Spinal cord (tissue), 10 donors: ENCODE measurements around the gene PRPH2. TPM values are rescaled to one million over a fixed set of nuclear protein-coding genes. Genes with fewer than 3 reads are reported as not detected.
A peak's percentile ranks its signal among the peaks of the same experiment; 100 is the strongest.

Experiments
- DNase-seq, 6 donors: peaks; one replicate each; pipeline versions ENCODE4 v3.0.0 to v3.0.0-alpha.2; 2013 to 2015; ENCODE audit warnings: low spot score in 6 of 6, low read depth in 4 of 6
- H3K27ac ChIP-seq: one replicate; pipeline ENCODE4 v1.5.1; 2013; ENCODE audit warnings: low read depth, low read length, control low read depth
- H3K27me3 ChIP-seq: one replicate; pipeline ENCODE4 v1.6.1; 2013; ENCODE audit warnings: low read length; ENCODE audit not compliant: control insufficient read depth, insufficient read depth
- H3K36me3 ChIP-seq: one replicate; pipeline ENCODE4 v1.6.1; 2013; ENCODE audit warnings: low read length; ENCODE audit not compliant: control insufficient read depth, insufficient read depth
- H3K4me1 ChIP-seq: one replicate; pipeline ENCODE4 v1.6.1; 2013; ENCODE audit warnings: low read length; ENCODE audit not compliant: control insufficient read depth, insufficient read depth
- H3K4me3 ChIP-seq: one replicate; pipeline ENCODE4 v1.5.1; 2013; ENCODE audit warnings: low read depth, low read length, control low read depth
- H3K9me3 ChIP-seq: one replicate; pipeline ENCODE4 v1.6.1; 2013; ENCODE audit warnings: low read length; ENCODE audit not compliant: control insufficient read depth, insufficient read depth
- WGBS: methylation state at CpG from one replicate; pipeline ENCODE4 v1.1.5; 2013; ENCODE audit warnings: missing lambda C conversion rate; ENCODE audit not compliant: insufficient coverage; 5-methylcytosine and 5-hydroxymethylcytosine counted together
- long read RNA-seq, 4 donors: transcript quantifications; one replicate each; lab custom pipeline, GENCODE V29; 2026
- polyA plus RNA-seq, 2 donors: library from polyadenylated mRNA; unstranded; fragments of 120-200 nt; gene quantifications; one replicate each; pipeline ENCODE4 v1.2.1, GENCODE V29; 2013; ENCODE audit not compliant: insufficient read length in 2 of 2
- total RNA-seq, 2 donors: library from RNA; depleted of rRNA in 1 of 2; stranded (reverse); fragments of 120-200 nt in 1 of 2; fragments of >200 nt in 1 of 2; gene quantifications; one replicate each; pipeline versions ENCODE4 v1.2.3 to v1.2.4, GENCODE V29; 2013 to 2014
- donor health status: healthy.

The PRPH2 gene, protein sequence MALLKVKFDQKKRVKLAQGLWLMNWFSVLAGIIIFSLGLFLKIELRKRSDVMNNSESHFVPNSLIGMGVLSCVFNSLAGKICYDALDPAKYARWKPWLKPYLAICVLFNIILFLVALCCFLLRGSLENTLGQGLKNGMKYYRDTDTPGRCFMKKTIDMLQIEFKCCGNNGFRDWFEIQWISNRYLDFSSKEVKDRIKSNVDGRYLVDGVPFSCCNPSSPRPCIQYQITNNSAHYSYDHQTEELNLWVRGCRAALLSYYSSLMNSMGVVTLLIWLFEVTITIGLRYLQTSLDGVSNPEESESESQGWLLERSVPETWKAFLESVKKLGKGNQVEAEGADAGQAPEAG
- total RNA-seq: 1 to 10 TPM; 5.8 to 9.0 TPM
- 1 to 10 TPM; 5.1 to 7.3 TPM for polyA plus RNA-seq
- long read RNA-seq, donor 1: 0 reads
- long read RNA-seq, donor 2: 0 reads
- long read RNA-seq, donor 3: 0 reads
- long read RNA-seq, donor 4: 0 reads

DNA sequence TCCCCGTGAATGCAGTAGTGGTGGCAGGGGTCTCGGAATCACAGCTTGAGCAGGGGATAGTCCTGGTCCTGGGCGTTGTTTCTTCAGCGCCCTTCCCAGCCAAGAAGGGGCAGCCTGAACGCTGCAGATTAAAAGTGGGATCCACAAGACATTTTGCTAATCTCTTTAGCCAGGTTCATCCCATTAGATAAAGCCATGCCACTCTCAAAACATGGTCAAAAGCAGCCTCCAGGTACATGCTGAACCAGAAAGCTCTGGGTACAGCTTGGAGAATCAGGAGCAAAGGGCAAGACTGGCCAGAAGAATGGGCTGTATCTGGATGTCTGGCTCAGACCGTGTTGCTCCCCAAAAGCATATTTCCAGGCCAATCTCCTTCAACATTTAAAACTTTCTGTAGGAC lies at the start of gene PRPH2:
PRPH2 (minus strand) TSS at position 101 of the 400 bp plus-strand sequence. CDS start 263 bp downstream, outside the sequence.
- H3K27ac ChIP-seq: no peak within 1 kb of the TSS
- H3K9me3 ChIP-seq: no peaks in the 10 kb centered on the region
- H3K4me3 ChIP-seq: no peak within 1 kb of the TSS
- WGBS: 92% methylated on average over 5 of the region's 6 CpGs
- no peaks in the 10 kb centered on the region for H3K27me3 ChIP-seq
- no peak for DNase-seq
- H3K4me1 ChIP-seq: peaks cover 5% of the 10 kb centered on the region
- H3K36me3 ChIP-seq: peaks cover 5% of the 10 kb centered on the region

DNA sequence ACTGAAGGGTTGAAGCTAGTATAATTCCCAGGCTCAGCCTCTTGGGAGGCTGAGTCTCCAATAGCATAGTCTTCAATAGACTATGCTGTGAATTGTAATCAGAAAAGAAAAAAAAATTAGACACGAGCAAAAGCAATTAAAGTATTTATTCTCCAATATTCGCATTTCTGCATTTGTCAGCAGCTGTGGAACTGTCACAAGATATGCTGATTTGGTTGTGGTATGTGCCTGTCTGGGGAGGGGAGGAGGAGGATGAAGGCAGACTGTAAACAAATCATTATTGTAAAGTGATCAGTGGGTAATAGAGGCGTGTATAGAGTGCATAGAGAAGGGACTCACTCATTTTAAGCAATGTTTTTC lies 49.3 kb upstream of the PRPH2 start:
- no CpG with 5 or more reads among the region's 3 CpGs for WGBS
- no peak overlapping the region for H3K4me3 ChIP-seq
- H3K4me1 ChIP-seq: peaks cover 7% of the 10 kb centered on the region
- no peaks in the 10 kb centered on the region for H3K27me3 ChIP-seq
- no peak overlapping the region for H3K27ac ChIP-seq
- no peaks in the 10 kb centered on the region for H3K9me3 ChIP-seq
- H3K36me3 ChIP-seq: no peaks in the 10 kb centered on the region
- DNase-seq: peak in 1 of 6 donors; percentile 46

DNA sequence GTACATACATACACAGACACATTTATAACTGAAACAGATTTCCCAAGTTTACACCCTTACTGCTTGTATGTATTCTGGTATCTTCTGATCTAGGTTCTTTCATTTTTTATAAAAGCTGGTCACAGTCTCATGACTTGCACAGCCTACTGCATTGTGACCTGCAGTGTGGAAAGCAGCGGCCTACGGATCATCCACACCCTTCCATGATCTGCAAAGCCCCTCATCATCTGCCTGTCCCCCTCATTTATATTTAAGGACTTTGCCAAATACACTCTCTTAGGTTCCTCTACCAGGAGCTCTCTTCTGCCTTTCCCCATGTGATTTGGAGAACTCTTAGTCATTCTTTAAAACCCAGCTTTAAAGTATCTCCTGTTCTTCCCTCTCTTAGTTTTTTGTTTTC lies 47.4 kb upstream of the PRPH2 start:
- no peak for DNase-seq
- WGBS: 100% methylated on average over 2 of the region's 2 CpGs
- H3K9me3 ChIP-seq: no peaks in the 10 kb centered on the region
- H3K4me1 ChIP-seq: peaks cover 7% of the 10 kb centered on the region
- no peak overlapping the region for H3K27ac ChIP-seq
- H3K27me3 ChIP-seq: no peaks in the 10 kb centered on the region
- H3K4me3 ChIP-seq: no peak overlapping the region
- H3K36me3 ChIP-seq: no peaks in the 10 kb centered on the region

DNA sequence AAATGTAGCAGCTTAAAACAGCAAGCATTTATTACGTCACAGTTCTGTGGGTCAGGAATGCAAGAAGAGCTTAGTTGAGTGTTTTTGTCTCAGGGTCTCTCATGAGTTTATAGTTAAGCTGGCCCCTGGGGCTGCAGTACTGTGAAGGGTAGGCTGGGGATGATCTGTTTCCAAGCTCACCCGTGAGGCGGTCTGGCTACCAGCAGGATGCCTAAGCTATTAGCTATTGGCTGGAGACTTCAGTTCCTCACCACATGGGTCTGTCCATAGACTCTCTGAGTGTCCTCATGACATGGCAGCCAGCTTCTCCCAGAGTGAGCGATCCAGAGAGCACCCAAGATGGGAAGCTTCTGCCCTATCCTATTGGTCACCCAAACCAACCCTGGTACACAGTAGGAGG lies 46.7 kb upstream of the PRPH2 start:
- Histone ChIP-seq H3K9me3 (no peaks in the 10 kb centered on the region), H3K4me3 (no peak overlapping the region)
- WGBS: 86% methylated on average over 3 of the region's 4 CpGs

DNA sequence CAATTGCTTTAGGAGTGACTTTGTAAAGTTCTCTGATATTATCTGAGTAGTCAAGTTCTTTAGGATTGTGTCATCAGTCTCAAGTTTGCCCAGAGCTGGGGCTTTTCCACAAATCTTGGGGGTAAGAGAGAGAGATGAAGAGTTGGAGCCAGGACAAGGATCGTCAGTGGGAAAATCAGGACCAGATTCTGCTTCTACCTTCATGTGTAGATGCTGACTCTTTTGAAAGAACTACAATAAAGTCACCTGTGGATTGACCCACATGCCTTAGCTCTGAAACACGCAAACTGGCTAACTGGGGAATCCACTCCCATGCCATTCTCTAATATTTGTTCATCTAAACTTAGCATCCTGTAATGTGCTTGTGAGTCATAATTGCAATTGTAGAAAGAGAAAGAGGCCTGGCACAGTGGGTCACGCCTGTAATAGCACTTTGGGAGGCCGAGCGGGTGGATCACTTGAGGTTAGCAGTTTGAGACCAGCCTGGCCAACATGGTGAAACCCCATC lies 43.8 kb upstream of the PRPH2 start:
- no peak for DNase-seq
- Histone ChIP-seq H3K9me3 (no peaks in the 10 kb centered on the region), H3K4me1 (peaks cover 10% of the 10 kb centered on the region), H3K4me3 (no peak overlapping the region), H3K27me3 (no peaks in the 10 kb centered on the region), H3K27ac (no peak overlapping the region), H3K36me3 (no peaks in the 10 kb centered on the region)
- WGBS: 100% methylated on average over 2 of the region's 5 CpGs

More for the DNA sequence above, 46.7 kb upstream of the PRPH2 start:
- H3K27me3 ChIP-seq: no peaks in the 10 kb centered on the region
- no peak overlapping the region for H3K27ac ChIP-seq
- H3K36me3 ChIP-seq: no peaks in the 10 kb centered on the region
- H3K4me1 ChIP-seq: peaks cover 7% of the 10 kb centered on the region
- no peak for DNase-seq

DNA sequence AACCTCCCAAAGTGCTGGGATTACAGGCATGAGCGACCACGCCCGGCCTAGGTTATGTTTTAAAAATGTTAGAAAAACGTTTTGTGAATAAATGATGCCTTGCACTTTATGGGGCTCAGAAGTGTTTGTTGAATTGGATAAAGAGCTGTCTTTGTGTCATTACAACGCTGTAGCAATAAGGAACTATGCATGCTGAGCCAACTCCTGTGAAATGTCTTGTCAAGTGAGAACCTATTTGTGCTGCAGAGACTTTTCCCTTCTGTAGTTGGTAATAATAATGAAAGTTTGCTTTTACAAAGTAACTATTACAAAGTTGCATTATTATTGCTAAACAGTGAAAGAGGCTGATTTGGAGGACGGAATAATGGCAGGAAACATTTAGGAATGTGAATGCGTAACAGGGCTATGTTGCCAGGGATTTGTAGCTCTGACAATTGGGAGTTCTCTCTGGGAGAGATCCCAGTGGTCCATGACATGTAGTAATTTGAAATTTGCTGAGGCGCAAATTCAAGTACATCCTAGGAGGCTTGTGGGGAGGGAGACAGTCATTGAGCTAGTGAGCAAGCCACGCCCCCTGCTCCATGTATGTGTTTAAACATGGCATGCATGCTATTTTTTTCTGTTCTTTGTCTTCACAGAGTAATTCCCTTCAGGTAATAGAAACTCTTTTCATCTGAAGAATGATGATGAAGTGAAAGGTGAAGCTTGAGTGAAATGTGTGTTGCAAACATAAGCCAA lies 42.7 kb upstream of the PRPH2 start:
- H3K9me3 ChIP-seq: no peaks in the 10 kb centered on the region
- H3K27ac ChIP-seq: no peak overlapping the region
- 72% methylated on average over 5 of the region's 9 CpGs for WGBS
- H3K27me3 ChIP-seq: no peaks in the 10 kb centered on the region
- H3K4me3 ChIP-seq: no peak overlapping the region
- peaks cover 3% of the 10 kb centered on the region for H3K36me3 ChIP-seq
- H3K4me1 ChIP-seq: peaks cover 3% of the 10 kb centered on the region
- peak in 1 of 6 donors; percentile 84 for DNase-seq

DNA sequence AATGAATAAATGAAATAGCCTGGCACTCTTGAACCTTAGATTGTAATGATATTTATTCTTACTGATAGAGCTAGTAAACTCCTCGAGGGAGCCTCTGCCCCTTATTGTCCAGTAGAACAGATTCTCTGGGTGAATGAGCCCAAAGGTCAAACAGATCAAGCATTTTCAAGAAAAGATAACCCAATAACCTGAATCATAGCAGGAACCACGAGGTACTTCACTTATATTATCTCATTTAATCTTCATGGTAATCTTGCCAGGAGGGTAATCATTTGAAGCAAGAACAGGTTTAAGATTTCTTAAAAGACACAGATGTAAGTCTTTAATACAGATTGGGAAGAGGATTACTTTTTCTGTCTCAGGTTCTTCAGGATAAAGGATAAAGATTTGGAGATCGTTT lies 40.6 kb upstream of the PRPH2 start:
- DNase-seq: no peak
- no peak overlapping the region for H3K4me3 ChIP-seq
- no CpG with 5 or more reads among the region's 3 CpGs for WGBS

DNA sequence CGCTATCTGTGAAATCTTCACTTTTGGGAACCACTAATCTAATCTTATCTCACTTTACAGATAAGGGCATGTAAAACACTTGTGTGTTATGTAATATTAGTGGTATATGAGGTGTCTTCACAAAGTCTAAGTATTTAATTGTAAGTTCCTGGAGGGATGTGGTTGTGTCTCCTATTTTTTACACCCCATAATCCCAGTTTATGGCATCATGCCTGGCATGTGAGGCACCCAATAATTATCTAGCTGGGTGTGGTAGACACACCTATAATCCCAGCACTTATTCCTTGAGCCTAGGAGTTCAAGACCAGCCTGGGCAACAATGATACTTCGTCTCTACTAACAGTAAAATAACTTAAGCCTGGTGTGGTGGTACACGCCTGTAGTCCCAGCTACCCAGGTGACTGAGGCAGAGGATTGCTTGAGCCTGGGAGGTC lies 40.0 kb upstream of the PRPH2 start:
- no peak for DNase-seq
- no peak overlapping the region for H3K4me3 ChIP-seq
- H3K4me1 ChIP-seq: peaks cover 3% of the 10 kb centered on the region
- H3K27ac ChIP-seq: no peak overlapping the region
- H3K27me3 ChIP-seq: no peaks in the 10 kb centered on the region
- no CpG with 5 or more reads among the region's 3 CpGs for WGBS
- peaks cover 3% of the 10 kb centered on the region for H3K36me3 ChIP-seq
- no peaks in the 10 kb centered on the region for H3K9me3 ChIP-seq

More for the DNA sequence above, 40.6 kb upstream of the PRPH2 start:
- Histone ChIP-seq H3K36me3 (peaks cover 3% of the 10 kb centered on the region), H3K27me3 (no peaks in the 10 kb centered on the region), H3K27ac (no peak overlapping the region), H3K9me3 (no peaks in the 10 kb centered on the region), H3K4me1 (peaks cover 3% of the 10 kb centered on the region)

DNA sequence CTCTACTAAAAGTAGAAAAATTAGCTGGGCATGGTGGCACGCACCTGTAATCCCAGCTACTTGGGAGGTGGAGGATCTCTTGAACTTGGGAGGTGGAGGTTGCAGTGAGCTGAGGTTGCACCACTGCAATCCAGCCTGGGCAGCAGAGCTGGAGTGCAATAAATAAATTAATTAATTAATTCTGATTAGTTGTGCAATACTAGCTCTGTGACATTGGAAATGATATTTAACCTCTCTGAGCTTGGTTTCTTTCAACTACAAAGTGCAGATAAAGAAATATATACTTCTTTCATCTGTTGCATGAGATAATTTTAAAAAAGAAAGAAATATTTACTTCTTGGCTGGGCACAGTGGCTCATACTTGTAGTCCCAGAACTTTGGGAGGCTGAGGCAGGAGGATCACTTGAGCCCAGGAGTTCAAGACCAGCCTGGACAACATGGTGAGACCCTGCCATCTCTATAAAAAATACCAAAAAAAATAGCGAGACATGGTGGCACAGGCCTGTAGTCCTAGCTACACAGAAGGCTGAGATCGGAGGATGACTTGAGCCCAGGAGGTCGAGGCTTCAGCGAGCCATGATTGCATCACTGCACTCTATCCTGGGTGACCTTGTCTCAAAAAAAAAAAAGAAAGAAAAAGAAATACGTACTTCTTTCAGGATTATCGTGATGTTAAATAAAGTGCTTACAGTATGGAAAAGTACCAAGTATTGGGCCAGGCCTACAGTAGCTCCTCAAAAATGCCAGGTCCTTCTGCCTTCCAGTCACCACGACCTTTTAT lies 39.1 kb upstream of the PRPH2 start:
- no peak overlapping the region for H3K27ac ChIP-seq
- 80% methylated on average over 3 of the region's 8 CpGs for WGBS
- H3K9me3 ChIP-seq: no peaks in the 10 kb centered on the region
- DNase-seq: no peak
- no peak overlapping the region for H3K4me3 ChIP-seq
- H3K4me1 ChIP-seq: peaks cover 10% of the 10 kb centered on the region
- H3K27me3 ChIP-seq: no peaks in the 10 kb centered on the region
- peaks cover 3% of the 10 kb centered on the region for H3K36me3 ChIP-seq
